GM21576 (cell line): Measurements from ENCODE around the gene ZG16B.
A peak's percentile ranks its signal among the peaks of the same experiment; 100 is the strongest.

Source experiments
- ATAC-seq: cut with Tn5 transposase; IDR thresholded peaks from one replicate; pipeline ENCODE4 v1.9.1; 2021; ENCODE audit warnings: mild to moderate bottlenecking, moderate library complexity; ENCODE audit not compliant: unreplicated experiment

ZG16B gene

DNA sequence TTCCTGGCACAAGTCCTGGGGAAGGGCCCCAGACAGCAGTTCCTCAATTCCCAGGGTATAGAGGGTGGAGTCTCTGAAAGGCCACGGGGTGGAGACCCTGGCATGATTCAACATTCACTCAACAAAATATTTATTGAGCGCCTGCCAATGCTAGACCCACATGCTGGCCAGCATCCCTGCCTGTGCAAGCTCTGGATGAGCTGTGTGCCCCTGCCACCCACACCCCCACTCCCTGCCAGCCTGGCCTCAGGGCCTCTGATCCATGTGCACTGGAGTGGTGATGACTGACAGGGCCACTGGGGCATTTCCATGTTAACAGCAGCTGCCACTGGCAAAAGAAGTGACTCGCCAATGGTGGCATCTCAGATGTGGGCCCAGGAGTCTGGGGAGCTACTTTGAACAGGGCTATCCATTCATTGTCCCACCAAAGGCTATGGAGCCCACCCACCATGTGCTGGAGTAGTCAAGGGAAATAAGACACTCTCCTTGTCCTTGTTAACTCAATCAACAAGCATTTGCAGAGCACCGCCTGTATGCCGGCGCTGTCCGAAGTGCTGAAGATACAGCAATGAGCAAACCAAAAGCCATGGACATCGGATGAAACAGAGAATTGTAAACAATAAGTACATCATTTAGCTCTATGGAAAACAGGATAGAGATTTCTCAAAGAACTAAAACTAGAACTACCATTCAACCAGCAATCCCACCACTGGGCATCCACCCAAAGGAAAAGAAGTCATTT is 30.9 kb downstream of the ZG16B start:
- ATAC-seq: no peak

DNA sequence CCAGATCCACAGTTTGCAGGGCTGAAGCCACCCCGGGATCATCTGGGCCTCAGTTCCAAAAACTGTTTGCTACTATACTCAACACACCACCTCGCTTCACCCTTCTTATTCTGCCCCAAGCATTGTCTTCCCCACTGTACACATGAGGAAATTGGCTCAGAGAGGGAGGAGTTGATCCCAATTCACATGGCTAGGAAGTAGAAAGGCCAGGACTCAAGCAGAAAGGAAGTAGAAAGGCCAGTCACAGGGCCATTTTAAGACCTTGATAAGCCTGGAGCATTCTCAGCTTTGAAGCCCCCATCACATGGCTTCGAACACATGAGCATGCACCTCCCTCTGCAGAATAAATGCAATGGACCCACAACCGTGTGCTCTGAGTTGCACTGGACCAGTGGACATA is 35.5 kb downstream of the ZG16B start:
- ATAC-seq: no peak

DNA sequence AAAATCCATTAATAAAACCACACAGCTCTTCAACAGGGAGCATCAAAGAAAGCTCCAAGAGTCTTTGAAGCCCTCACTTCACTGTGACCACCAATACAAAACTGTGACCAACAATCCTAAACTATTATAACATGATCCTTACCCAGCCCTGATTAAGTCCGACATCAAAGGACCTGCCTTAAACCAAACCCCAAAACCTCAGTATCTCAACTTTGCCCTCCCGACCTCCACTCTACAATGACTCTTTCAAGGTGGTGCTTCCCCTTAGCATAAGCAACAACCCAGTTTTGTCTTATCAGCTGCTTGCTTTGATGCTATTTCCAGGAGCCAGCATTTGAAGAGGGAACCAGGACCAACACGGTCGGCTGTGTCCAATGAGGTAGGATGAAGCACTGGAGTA is 36.3 kb downstream of the ZG16B start:
- no peak for ATAC-seq

DNA sequence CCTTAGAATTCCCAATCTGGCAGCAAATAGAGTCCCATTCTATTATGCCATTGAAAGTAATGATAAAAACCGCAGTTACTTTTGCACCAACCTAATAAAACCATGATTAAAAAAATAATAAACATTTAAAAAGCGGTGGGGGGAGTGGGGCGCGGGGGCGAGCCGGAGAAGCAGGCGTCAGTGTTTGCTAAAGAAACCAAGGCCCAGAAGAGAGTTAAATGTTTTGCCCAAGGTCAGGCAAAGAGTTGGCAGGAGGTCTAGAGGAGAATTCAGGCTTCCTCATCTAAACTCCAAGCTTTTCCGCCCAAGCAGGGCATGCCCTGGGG is 37.5 kb downstream of the ZG16B start:
- ATAC-seq: no peak

DNA sequence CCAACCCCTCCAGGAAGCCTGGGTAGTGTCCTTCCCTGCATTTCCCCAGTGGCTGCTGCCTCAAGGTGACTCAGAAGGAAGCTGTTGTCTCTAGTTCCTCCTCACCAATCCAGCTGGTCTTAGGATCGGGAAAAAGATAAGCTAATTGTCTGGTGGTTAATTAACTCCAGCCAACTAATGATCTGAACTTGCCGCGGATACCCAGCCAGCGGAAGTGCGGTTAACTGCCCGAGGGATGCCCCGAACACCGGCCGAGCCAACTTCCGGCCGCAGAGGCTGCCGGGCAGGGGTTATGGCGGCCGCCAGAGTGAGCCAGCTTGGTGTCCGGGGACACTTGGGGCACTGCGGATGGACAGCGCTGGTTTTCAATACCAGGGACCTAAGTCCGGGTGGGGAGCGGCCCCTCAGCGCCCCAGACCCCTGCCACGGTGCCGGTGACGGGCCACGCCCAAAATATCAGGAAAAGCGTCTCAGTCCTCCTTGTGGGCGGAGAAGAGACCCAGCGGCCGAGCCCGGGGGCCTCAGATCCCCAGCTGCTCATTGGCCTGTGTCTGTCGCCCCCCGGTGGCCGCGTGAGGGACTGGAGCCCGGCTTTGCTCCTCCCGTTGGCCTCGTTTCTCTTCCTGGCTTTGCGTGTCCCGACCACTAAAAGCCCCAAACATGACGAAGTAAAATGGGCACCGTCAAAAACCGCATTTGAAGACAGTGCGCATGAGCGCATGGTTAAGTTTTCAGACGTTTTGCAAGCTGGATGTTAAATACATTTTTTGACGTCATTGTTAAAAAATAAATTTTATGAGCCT is 38.1 kb downstream of the ZG16B start:
- ATAC-seq: peak; percentile 92

DNA sequence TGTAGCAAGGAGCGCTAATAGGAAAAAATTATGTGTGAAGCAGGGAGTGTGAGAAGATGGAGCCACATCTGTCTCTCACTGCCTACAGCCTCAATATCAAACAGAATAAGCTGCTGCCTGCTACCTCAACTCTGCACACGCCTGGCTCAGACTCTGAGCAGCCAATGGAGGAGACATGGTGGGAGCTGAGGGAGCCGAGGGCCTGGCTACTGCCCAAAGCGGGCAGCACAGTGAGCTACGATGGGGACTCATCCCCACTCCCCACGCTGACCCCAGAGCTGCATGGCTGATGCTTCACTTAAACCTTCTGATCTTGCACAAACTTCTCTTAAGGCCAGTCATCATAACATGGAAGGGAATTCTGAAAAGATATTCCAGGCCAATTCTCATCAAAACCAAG is 41.8 kb downstream of the ZG16B start:
- no peak for ATAC-seq

DNA sequence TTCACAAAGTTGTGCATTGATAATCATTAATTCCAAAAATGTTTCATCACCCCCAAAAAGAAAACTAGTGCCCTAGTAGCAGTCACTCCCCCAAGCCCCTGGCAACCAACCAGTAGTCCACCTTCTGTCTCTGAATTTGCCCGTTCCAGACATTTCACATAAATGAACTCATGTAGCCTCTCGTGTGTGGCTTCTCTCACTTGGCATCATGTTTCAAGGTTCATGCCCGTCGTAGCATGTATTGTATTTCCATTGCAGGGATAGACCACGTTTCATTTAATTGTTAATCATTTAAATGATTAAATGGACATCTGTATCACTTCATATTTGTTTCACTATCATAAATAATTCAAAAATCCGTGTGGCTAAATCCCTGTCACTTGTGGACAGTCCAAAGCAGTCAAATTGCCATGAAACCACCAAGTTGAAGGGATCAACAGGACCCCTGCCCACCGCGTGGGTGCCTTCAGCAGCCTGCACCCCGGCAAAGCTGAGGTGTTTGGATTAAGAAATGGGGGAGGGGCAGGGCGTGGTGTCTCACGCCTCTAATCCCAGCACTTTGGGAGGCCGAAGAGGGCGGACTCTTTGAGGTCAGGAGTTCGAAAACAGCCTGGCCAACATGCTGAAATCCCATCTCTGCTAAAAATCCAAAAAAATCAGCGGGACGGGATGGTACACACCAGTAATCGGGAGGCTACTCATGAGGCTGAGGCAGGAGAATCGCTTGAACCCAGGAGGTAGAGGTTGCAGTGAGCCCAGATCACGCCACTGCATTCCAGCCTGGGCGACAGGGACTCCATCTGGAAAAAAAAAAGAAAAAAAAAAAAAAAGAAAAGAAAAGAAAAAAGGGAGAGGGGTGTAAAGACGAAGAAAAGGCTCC is 44.2 kb downstream of the ZG16B start:
- no peak for ATAC-seq

DNA sequence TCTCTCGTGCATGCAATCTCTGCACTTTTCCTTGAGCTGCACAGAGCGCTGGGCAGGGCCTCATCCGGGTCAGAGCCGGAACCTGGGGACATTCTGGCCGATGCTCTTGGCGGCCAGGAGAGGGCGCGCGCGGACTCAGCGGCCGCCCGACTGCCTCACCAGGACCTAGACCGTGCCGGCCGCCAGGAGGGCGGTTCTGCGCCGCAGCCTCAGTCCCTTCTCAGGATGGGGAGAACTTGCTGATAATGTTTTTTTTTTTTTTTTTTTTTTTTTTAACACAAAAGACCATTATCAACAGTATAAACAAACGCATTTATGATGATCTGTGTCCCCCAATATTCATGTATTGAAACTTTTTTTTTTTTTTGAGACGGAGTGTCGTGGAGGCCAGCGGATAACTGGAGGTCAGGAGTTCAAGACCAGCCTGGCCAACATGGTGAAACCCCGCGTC is 44.8 kb downstream of the ZG16B start:
- ATAC-seq: no peak

DNA sequence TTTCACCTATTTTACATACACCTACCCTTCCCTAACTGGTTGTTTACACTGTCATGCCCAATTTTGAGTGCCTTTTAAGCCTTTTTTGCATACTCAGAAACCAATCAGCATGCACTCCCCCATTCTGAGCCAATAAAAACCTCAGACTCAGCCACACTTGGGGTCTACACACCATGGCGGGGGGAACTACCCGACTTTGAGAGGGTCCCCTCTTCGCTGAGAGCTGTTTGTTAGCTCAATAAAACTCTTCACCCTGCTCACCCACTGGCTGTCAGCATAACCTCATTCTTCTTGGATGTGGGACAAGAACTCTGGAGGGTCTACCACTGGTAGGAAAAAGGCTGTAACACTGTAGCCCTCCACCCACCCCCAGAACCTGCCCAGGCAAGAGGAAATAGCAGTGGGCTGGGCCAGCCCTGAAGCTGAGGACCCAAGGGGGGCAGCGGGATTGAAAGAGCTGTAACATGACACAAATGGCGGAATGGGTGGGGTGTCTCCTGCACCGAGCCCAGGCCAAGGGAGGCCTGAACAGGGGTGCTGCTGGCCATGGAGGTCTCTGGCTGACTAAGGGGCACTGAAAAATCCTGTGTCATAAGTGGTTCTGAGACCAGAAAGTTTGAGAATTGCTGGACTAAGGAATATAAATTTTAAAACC is 49.9 kb downstream of the ZG16B start:
- ATAC-seq: no peak
